Neuronal stem cell (in vitro differentiated cells): ENCODE results near the gene PTPRU.

Experiments used
- DNase-seq: peaks from one replicate; pipeline ENCODE4 v3.0.0-alpha.2; 2013; ENCODE audit warnings: low spot score
- H2AFZ ChIP-seq: one replicate; pipeline ENCODE4 v1.6.1; 2013; ENCODE audit warnings: mild to moderate bottlenecking, low read length, inconsistent platforms
- H2AK5ac ChIP-seq: 2 replicates; pipeline ENCODE4 v1.6.1; 2013; ENCODE audit warnings: low read depth, mild to moderate bottlenecking, inconsistent platforms, low read length, moderate library complexity, mixed read lengths
- H2BK120ac ChIP-seq: 2 replicates; pipeline ENCODE4 v1.6.1; 2013; ENCODE audit warnings: low read depth, mild to moderate bottlenecking, inconsistent platforms, low read length, moderate library complexity, mixed read lengths
- H2BK12ac ChIP-seq: one replicate; pipeline ENCODE4 v1.6.1; 2013; ENCODE audit warnings: low read length, inconsistent platforms
- H2BK15ac ChIP-seq: 2 replicates; pipeline ENCODE4 v1.6.1; 2013; ENCODE audit warnings: mild to moderate bottlenecking, low read length, inconsistent platforms, mixed read lengths
- H2BK5ac ChIP-seq: one replicate; pipeline ENCODE4 v1.6.1; 2013; ENCODE audit warnings: inconsistent platforms, mild to moderate bottlenecking, low read length, moderate library complexity
- H3K14ac ChIP-seq: one replicate; pipeline ENCODE4 v1.6.1; 2013; ENCODE audit warnings: low read length, inconsistent platforms
- H3K18ac ChIP-seq: 2 replicates; pipeline ENCODE4 v1.6.1; 2013; ENCODE audit warnings: low read length, inconsistent platforms
- H3K23ac ChIP-seq: 2 replicates; pipeline ENCODE4 v1.6.1; 2013; ENCODE audit warnings: low read depth, mild to moderate bottlenecking, mixed read lengths, low read length, inconsistent platforms; ENCODE audit not compliant: poor library complexity
- H3K27ac ChIP-seq: replicated peaks from 3 replicates; pipeline ENCODE4 v1.5.1; 2013; ENCODE audit warnings: low read length, inconsistent platforms
- H3K27me3 ChIP-seq, 3 experiments: 2 replicates each; pipeline ENCODE4 v1.6.1; 2013; ENCODE audit warnings: low read length in 3 of 3, mild to moderate bottlenecking in 2 of 3, inconsistent platforms in 1 of 3, low read depth in 1 of 3, mixed read lengths in 1 of 3, moderate library complexity in 1 of 3; ENCODE audit not compliant: control insufficient read depth in 3 of 3, insufficient read depth in 3 of 3
- H3K36me3 ChIP-seq, 2 donors: replicated peaks in 1 of 2; 2 replicates each; pipeline ENCODE4 v1.6.1; 2013; ENCODE audit warnings: low read length in 2 of 2; ENCODE audit not compliant: control insufficient read depth in 2 of 2, insufficient read depth in 2 of 2
- H3K4ac ChIP-seq: 2 replicates; pipeline ENCODE4 v1.6.1; 2013; ENCODE audit warnings: inconsistent platforms, mild to moderate bottlenecking, low read length, moderate library complexity
- H3K4me1 ChIP-seq, 2 donors: 1 replicate in 1 of 2; 2 replicates in 1 of 2; pipeline ENCODE4 v1.6.1; 2013; ENCODE audit warnings: low read length in 2 of 2, low read depth in 1 of 2; ENCODE audit not compliant: control insufficient read depth in 2 of 2, insufficient read depth in 1 of 2
- H3K4me2 ChIP-seq: one replicate; pipeline ENCODE4 v1.6.1; 2013; ENCODE audit warnings: mild to moderate bottlenecking, low read length, inconsistent platforms; ENCODE audit not compliant: insufficient read depth, poor library complexity, severe bottlenecking
- H3K4me3 ChIP-seq, 2 donors: 2 replicates each; pipeline ENCODE4 v1.5.1; 2013; ENCODE audit warnings: low read length in 2 of 2, mild to moderate bottlenecking in 2 of 2, inconsistent platforms in 1 of 2, moderate library complexity in 1 of 2
- H3K79me1 ChIP-seq: one replicate; pipeline ENCODE4 v1.6.1; 2013; ENCODE audit warnings: low read depth, mild to moderate bottlenecking, inconsistent platforms, low read length, moderate library complexity
- H3K9ac ChIP-seq: one replicate; pipeline ENCODE4 v1.6.1; 2013; ENCODE audit warnings: mild to moderate bottlenecking, low read depth, low read length, inconsistent platforms; ENCODE audit not compliant: poor library complexity
- H3K9me3 ChIP-seq, 2 donors: replicated peaks in 1 of 2; 2 replicates each; pipeline versions ENCODE3 to v1.6.1; 2013; ENCODE audit warnings: low read length in 2 of 2, mild to moderate bottlenecking in 2 of 2, inconsistent platforms in 1 of 2, low read depth in 1 of 2, mixed read lengths in 1 of 2, moderate library complexity in 1 of 2; ENCODE audit not compliant: control insufficient read depth in 2 of 2, insufficient read depth in 1 of 2
- H4K8ac ChIP-seq: one replicate; pipeline ENCODE4 v1.6.1; 2013; ENCODE audit warnings: low read depth, mild to moderate bottlenecking, inconsistent platforms, low read length, moderate library complexity
- H4K91ac ChIP-seq: one replicate; pipeline ENCODE4 v1.6.1; 2013; ENCODE audit warnings: low read length, low read depth, mild to moderate bottlenecking, inconsistent platforms; ENCODE audit not compliant: poor library complexity
- WGBS, 2 donors: extraction: QIAGEN DNeasy Blood & Tissue Kit; methylation state at CpG; one replicate each; pipeline ENCODE4 v1.1.7; 2013; ENCODE audit warnings: missing lambda C conversion rate in 2 of 2, mixed read lengths in 1 of 2; ENCODE audit not compliant: insufficient read length in 2 of 2, insufficient replicate concordance in 1 of 2; ENCODE audit errors: extremely low coverage in 2 of 2; 5-methylcytosine and 5-hydroxymethylcytosine counted together

The PTPRU gene

DNA sequence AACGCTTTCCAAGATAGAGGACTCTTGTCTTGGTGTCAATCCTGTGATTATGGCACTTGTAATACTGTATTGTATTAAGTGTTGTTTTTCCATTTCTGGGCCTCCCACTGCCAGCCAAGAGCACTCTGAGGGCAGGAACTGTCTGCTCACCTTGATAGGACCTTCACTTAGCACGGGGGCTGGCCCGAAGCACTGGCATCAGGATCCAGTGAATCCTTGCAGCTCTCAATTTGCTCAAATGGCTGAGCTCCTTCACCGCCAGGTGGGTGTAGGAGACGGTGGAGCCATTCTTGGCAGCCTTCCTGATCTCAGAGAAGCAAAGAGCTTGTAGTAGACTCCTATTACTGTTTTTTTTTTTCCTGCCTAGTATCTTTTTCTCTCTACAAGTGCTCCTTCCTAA lies 23.3 kb upstream of the PTPRU start:
- Histone ChIP-seq H3K4ac (no peak overlapping the region), H3K27me3 (no peaks in the 10 kb centered on the region), H3K4me3 (no peak overlapping the region), H2BK15ac (no peak overlapping the region), H4K8ac (no peak overlapping the region), H3K9ac (no peak overlapping the region), H2BK5ac (no peak overlapping the region), H3K4me2 (no peak overlapping the region), H3K9me3 (no peaks in the 10 kb centered on the region), H4K91ac (no peak overlapping the region), H3K23ac (no peak overlapping the region), H2BK12ac (no peak overlapping the region), H3K36me3 (peaks cover 37 to 69% of the 10 kb centered on the region in 2 donors), H2AK5ac (no peak overlapping the region), H3K14ac (no peak overlapping the region), H2AFZ (no peak overlapping the region), H2BK120ac (no peak overlapping the region), H3K27ac (no peak overlapping the region), H3K18ac (no peak overlapping the region), H3K79me1 (no peaks in the 10 kb centered on the region), H3K4me1 (no peaks in the 10 kb centered on the region)
- WGBS, 2 donors, result no CpG with 5 or more reads among the region's 5 CpGs
- no peak for DNase-seq

GRCh38 chr1:29217633-29218032 lies 18.7 kb upstream of the PTPRU start:
- no peak overlapping the region for H2BK5ac ChIP-seq

GRCh38 chr1:29218223-29218622 lies 18.1 kb upstream of the PTPRU start:
- H4K91ac ChIP-seq, result no peak overlapping the region
- no peak overlapping the region for H3K4me2 ChIP-seq
- no peak overlapping the region for H3K18ac ChIP-seq
- no peak overlapping the region for H3K4me3 ChIP-seq
- no peak overlapping the region for H3K23ac ChIP-seq
- no peak overlapping the region for H2AK5ac ChIP-seq
- H3K9ac ChIP-seq, result no peak overlapping the region
- H3K36me3 ChIP-seq, result peaks cover 21 to 54% of the 10 kb centered on the region in 2 donors
- H4K8ac ChIP-seq, result no peak overlapping the region
- H3K4me1 ChIP-seq, result peaks cover 2 to 6% of the 10 kb centered on the region in 2 donors
- H2BK5ac ChIP-seq, result no peak overlapping the region
- H2BK15ac ChIP-seq, result no peak overlapping the region
- no CpG with 5 or more reads among the region's 2 CpGs for WGBS, 2 donors
- H3K27ac ChIP-seq, result no peak overlapping the region
- H3K4ac ChIP-seq, result no peak overlapping the region
- no peak overlapping the region for H2BK12ac ChIP-seq
- H3K14ac ChIP-seq, result no peak overlapping the region
- H2BK120ac ChIP-seq, result no peak overlapping the region
- H3K27me3 ChIP-seq, result no peaks in the 10 kb centered on the region
- H3K79me1 ChIP-seq, result no peaks in the 10 kb centered on the region
- no peaks in the 10 kb centered on the region for H3K9me3 ChIP-seq
- no peak for DNase-seq
- no peak overlapping the region for H2AFZ ChIP-seq

More at GRCh38 chr1:29217633-29218032, 18.7 kb upstream of the PTPRU start:
- no peak overlapping the region for H3K14ac ChIP-seq
- no peak overlapping the region for H3K4me2 ChIP-seq
- H2BK15ac ChIP-seq, result no peak overlapping the region
- no peaks in the 10 kb centered on the region for H3K9me3 ChIP-seq
- H3K27me3 ChIP-seq, result no peaks in the 10 kb centered on the region
- H3K4me1 ChIP-seq, result peaks cover 0 to 3% of the 10 kb centered on the region in 2 donors
- no peak overlapping the region for H3K27ac ChIP-seq
- WGBS, 2 donors, result no CpG with 5 or more reads among the region's 2 CpGs
- no peak overlapping the region for H2BK120ac ChIP-seq
- H3K36me3 ChIP-seq, result peaks cover 25 to 58% of the 10 kb centered on the region in 2 donors
- no peak overlapping the region for H2BK12ac ChIP-seq
- no peak overlapping the region for H2AK5ac ChIP-seq
- no peak overlapping the region for H3K4me3 ChIP-seq
- no peak overlapping the region for H3K23ac ChIP-seq
- H3K4ac ChIP-seq, result no peak overlapping the region
- no peaks in the 10 kb centered on the region for H3K79me1 ChIP-seq
- DNase-seq, result no peak
- no peak overlapping the region for H4K91ac ChIP-seq
- no peak overlapping the region for H2AFZ ChIP-seq
- no peak overlapping the region for H3K18ac ChIP-seq
- H4K8ac ChIP-seq, result no peak overlapping the region
- no peak overlapping the region for H3K9ac ChIP-seq

DNA sequence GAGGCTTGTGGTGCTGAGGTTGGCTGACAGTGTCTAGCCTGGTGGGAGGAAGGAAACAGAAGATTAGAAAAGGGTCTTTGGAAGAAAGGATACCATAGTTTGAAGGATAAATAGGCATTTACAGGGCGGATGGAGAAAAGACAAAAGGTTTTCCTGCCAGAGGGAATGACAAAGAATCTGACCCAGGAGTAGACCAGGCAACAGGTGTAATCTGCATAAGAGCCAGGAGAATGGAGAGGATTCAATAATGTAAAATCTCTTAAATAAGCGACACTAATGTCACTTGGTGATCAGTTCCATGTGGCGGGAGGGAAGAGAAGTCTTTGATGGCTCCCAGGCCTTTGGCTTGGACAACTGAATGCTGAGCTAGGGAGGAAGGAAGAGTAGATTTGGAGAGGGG lies 15.0 kb upstream of the PTPRU start:
- H4K91ac ChIP-seq, result no peak overlapping the region
- H2AK5ac ChIP-seq, result no peak overlapping the region
- no peak overlapping the region for H3K27ac ChIP-seq
- no peak overlapping the region for H4K8ac ChIP-seq
- no peak overlapping the region for H3K4me2 ChIP-seq
- no peak overlapping the region for H3K23ac ChIP-seq
- H2AFZ ChIP-seq, result no peak overlapping the region
- DNase-seq, result no peak
- no peak overlapping the region for H2BK15ac ChIP-seq
- H3K9ac ChIP-seq, result no peak overlapping the region
- peaks cover 6 to 41% of the 10 kb centered on the region in 2 donors for H3K36me3 ChIP-seq
- H2BK5ac ChIP-seq, result no peak overlapping the region
- no peak overlapping the region for H2BK12ac ChIP-seq
- H3K27me3 ChIP-seq, result no peaks in the 10 kb centered on the region
- no peaks in the 10 kb centered on the region for H3K9me3 ChIP-seq
- H3K4me3 ChIP-seq, result no peak overlapping the region
- H3K4me1 ChIP-seq, result peaks cover 2 to 6% of the 10 kb centered on the region in 2 donors
- H3K14ac ChIP-seq, result no peak overlapping the region
- no CpG with 5 or more reads among the region's 3 CpGs for WGBS, 2 donors
- H2BK120ac ChIP-seq, result no peak overlapping the region
- H3K4ac ChIP-seq, result no peak overlapping the region
- H3K18ac ChIP-seq, result no peak overlapping the region
- no peaks in the 10 kb centered on the region for H3K79me1 ChIP-seq
